ENCODE data around the gene LEF1.

DNA sequence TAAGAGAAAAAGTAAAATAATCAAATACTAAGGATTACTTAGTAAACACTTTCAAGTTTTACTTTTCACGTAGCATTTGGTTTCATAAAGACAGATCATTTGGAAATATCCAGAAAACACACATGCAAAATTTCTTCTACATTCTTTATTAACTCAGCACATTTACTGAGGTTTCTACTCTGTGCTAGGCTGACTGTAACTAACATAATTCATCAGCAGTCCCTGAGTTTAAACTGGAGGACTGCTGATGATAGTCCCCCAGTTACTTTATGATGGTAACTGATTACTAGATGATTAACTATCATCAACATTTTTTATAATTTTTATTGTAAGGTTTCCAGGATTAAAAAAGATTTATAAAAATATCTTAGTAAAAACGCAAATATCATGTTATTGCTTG lies 12.3 kb downstream of the LEF1 start:
- TF ChIP-seq POLR2A (IDR thresholded peaks at IDR 0.05; ENCODE audit: low read depth) = no peak
- TF ChIP-seq, protein P1, sequence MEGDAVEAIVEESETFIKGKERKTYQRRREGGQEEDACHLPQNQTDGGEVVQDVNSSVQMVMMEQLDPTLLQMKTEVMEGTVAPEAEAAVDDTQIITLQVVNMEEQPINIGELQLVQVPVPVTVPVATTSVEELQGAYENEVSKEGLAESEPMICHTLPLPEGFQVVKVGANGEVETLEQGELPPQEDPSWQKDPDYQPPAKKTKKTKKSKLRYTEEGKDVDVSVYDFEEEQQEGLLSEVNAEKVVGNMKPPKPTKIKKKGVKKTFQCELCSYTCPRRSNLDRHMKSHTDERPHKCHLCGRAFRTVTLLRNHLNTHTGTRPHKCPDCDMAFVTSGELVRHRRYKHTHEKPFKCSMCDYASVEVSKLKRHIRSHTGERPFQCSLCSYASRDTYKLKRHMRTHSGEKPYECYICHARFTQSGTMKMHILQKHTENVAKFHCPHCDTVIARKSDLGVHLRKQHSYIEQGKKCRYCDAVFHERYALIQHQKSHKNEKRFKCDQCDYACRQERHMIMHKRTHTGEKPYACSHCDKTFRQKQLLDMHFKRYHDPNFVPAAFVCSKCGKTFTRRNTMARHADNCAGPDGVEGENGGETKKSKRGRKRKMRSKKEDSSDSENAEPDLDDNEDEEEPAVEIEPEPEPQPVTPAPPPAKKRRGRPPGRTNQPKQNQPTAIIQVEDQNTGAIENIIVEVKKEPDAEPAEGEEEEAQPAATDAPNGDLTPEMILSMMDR (IDR thresholded peaks at IDR 0.05) = no peak
- TF ChIP-seq POLR2AphosphoS5 (IDR thresholded peaks at IDR 0.05) = no peak

Data from esophagus muscularis mucosa (tissue), 3 donors.